ENCODE measurements around the gene PTPRD.

GRCh38 chr9:9177081-9177480 is 1435.7 kb downstream of the PTPRD start:
- TF ChIP-seq EZH2 (IDR thresholded peaks at IDR 0.05) (no peak), POLR2A (IDR thresholded peaks at IDR 0.05; ENCODE audit: borderline replicate concordance, extremely low read depth, insufficient read depth, insufficient read length) (no peak), POLR2AphosphoS5 (IDR thresholded peaks at IDR 0.05; ENCODE audit: low read depth, low read length) (no peak), CTCF (IDR thresholded peaks at IDR 0.05 in 2 of 3, conservative IDR thresholded peaks at IDR 0.05 in 1 of 3; ENCODE audit: borderline replicate concordance in 1 of 3, insufficient read depth in 1 of 3, low read depth in 2 of 3, low read length in 2 of 3) (no peak), SP1 (IDR thresholded peaks at IDR 0.05; ENCODE audit: low read depth) (no peak), REST (IDR thresholded peaks at IDR 0.05; ENCODE audit: low read depth) (no peak), YY1 (IDR thresholded peaks at IDR 0.05; ENCODE audit: extremely low read depth, insufficient replicate concordance, low read depth, low read length) (no peak), ZBTB33 (IDR thresholded peaks at IDR 0.05; ENCODE audit: extremely low read depth, insufficient replicate concordance, low read length) (no peak), TCF7L2 (IDR thresholded peaks at IDR 0.05; ENCODE audit: borderline replicate concordance, extremely low read depth, insufficient read depth, insufficient read length) (no peak), CBX3 (IDR thresholded peaks at IDR 0.05; ENCODE audit: low read depth) (no peak)
